ENCODE results near the gene MEI1.
A peak's percentile ranks its signal among the peaks of the same experiment; 100 is the strongest.
"Not testable (repeated sequence)": the region's sequence is repeated elsewhere in the genome, so short reads cannot be mapped to it uniquely, and the experiment has no call there.

Gene MEI1, protein sequence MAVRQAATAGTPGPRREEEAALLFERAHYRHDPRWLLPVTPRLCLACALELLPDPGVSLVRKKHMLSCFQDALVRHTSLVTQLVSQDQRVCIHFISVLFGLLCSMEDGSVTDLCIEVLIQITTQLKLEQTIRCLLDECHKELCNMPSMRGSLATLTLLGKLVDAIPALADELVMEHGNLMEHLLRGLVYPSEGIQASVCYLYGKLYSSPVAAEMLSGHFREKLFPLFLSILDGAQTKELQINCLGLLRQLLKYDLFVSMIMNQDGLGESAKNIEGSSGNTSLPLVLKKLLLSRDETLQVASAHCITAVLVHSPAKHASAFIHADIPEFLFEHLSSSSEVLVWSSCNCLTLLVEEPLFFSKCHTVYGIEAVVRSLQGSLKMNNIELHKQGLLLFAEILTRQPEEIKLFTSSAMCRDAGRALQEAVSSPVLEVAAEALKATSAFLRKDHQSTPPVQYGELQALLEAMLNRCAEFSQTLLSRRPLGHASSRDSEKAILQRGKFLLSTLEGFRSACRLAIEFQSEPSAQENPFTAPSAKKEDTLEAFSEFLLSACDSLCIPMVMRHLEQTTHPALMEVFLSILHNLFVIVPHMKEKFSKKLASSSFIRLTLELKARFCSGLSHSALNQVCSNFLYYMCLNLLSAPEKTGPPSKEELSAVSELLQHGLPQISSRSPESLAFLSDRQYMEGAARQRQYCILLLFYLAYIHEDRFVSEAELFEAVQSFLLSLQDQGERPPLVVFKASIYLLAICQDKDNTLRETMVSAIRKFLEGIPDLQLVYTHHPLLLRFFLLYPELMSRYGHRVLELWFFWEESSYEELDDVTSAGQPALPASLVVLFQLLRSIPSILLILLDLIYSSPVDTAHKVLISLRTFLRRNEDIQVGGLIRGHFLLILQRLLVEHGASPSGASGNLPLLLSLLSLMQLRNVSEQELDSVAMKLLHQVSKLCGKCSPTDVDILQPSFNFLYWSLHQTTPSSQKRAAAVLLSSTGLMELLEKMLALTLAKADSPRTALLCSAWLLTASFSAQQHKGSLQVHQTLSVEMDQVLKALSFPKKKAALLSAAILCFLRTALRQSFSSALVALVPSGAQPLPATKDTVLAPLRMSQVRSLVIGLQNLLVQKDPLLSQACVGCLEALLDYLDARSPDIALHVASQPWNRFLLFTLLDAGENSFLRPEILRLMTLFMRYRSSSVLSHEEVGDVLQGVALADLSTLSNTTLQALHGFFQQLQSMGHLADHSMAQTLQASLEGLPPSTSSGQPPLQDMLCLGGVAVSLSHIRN

DNA sequence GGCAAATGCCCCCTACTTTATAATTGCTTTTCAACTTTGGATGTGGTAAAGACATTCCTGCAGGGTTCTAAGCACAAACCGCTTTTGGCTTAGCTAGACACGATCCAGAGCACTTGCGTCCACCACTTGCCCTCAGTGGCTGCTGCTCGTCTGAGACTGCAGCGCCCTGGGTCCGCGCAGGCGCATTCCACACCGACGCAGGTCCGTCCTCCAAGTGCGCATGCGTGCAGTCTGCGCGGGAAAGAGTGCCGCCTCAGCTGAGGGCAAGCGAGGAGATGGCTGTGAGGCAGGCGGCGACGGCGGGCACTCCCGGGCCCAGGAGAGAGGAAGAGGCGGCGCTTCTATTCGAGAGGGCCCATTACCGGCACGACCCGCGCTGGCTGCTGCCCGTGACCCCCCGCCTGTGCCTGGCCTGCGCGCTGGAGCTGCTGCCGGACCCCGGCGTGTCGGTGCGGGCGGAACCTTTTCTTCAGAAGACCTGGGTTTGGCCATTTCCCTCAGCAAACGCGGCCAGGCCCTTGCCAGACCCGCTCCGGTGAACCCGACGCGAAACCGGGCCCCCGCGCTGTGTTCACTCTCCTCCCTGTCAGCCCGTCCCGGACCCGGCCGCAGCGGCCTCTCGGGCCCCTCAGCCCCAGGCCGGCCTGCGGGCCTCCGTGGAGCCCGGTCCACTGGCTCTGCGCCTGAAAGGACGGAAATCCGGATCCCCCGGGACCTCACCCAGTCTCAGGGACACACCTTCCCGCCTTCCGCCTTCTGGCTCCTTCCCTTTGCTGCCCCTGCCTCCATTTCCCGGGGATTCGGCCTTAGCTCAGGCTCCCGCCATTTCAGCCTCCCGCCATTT, at the start of gene MEI1:
Gene MEI1 (plus strand): TSS at position 240 of the 844 bp plus-strand sequence. CDS start 36 bp downstream, at position 276.
- peak; percentile 90 for DNase-seq

DNA sequence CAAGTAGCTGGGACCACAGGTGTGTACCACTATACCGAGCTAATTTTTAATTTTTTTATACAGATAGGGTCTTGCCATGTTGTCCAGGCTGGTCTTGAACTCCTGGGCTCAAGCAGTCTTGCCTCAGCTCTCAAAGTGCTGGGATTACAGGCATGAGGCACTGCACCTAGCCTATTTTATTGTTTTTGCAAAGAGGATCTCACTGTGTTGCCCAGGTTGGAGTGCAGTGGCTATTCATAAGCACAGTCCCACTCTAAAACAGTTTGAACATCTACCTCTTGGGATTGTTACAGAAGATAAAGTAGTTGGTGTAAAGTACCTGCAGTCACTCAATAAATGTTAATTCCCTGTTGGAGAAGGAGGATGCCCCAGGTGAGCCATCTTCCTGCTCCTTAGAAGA, 49.1 kb upstream of the MEI1 start:
- no peak for DNase-seq

DNA sequence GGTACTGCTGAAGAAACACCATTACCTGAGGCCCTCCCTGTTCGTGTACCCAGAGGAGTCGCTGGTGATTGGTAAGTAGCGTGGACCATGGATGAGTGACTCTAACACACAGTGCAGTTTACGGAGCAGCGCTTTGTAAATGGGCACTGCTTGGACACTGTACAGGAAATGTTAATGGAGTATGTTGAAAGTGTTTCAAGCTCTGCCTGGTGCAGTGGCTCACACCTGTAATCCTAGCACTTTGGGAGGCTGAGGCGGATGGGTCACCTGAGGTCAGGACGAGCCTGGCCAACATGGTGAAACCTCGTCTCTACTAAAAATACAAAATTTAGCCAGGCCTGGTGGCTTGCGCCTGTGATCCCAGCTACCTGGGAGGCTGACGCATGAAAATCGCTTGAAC, 48.5 kb upstream of the MEI1 start:
- no peak for DNase-seq

DNA sequence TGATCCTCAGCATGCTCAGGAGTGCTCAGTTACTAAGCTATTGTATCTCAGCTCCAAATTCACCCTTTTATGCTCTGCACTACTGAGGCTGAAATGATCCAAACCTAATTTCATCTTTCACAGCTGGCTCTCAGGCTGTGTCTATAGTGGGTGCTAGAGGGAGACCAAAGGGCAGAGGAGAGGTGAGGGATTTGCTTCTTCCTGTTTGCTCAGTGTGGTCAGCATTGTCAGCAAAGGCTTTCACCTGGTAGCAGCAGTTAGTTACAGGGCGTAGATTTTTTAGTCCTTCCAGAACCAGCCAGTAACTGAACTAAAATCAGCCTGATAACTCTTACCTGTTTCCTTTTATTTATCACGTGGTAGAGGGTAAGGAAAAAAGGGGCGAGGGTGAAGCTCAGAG, 45.0 kb upstream of the MEI1 start:
- no peak for DNase-seq

DNA sequence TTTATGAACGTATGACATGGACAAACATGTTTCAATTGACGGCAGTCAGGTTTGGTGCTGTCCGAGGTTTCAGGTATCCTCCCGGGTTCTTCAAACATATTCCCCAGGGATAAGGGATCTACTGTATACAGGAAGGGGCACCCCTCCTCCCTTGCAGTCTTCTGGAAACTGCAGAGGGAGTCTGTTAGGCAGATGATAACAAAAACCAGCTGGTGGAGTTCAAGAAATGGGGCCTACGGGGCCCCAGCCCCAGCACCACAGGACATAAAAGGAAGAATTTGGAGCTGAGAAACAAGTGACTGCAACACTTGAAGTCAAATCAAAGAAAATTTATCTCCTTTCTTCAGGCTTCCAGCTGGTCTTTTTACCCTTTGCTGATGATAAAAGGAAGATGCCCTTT, 42.7 kb upstream of the MEI1 start:
- DNase-seq, result no peak

DNA sequence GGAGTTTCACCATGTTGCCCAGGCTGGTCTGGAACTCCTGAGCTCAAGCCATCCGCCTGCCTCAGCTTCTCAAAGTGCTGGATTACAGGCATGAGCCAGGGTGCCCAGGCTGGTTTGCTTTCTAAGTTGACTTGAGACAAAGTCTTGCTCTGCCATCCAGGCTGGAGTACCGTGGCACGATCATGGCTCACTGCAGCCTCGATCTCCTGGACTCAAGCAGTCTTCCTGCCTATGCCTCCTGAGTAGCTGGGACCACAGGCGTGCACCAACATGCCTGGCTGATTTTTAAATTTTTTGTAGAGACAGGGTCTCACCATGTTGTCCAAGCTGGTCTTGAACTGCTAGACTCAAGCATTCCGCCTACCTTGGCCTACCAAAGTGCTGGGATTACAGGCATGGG, 41.6 kb upstream of the MEI1 start:
- no peak for DNase-seq

DNA sequence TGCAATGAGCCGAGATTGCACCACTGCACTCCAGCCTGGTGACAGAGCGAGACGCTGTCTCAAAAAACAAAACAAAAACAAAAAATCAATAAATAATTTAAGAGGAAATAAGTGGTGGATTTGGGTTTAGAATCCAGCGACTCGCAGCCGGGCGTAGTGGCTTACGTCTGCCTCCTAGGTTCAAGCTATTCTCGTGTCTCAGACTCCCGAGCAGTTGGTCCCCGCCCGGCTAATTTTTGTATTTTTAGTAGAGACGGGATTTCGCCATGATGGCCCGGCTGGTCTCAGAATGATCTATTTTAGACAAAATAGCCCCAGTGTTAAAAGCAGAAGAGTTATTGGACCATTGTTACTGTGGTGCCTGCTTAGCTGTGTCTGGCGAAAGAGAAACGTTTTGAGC, 40.4 kb upstream of the MEI1 start:
- no peak for DNase-seq

DNA sequence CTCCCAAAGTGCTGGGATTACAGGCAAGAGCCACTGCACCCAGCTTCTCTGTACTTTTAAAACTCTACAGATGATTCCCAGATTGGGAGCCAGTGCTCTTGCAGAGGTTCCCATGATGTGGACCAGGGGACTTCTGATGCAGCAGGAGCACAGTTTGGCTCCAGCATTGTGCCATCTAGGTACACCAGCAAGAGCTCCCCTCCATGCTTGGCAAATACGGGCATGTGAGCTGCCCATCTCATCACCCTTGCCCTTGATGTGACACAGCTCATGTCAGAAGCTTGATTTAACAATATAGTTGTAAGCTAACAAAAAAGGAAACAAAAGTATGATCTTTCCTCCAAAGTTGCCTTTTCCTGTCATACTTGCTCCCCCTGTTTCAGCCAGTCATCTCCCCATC, 39.4 kb upstream of the MEI1 start:
- DNase-seq, result no peak

DNA sequence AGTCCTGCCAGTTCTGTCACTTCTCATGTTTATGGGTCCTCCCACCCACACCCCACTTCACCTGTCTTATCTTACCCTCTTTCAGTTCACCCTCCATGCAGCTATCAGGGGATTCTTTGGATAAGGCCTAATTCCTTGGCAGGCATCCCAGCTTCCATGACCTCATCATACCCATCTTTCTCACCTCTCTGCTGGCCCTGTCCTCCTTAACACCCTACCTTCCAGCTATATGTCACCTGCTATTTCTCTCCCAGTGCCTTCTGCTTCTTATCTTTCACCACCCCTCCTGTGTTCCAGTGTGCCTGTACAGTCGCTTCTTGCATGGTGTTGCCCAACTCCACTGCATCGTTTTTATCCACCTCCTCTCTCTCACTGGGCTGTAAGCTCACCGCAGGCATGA, 38.9 kb upstream of the MEI1 start:
- DNase-seq, result no peak

DNA sequence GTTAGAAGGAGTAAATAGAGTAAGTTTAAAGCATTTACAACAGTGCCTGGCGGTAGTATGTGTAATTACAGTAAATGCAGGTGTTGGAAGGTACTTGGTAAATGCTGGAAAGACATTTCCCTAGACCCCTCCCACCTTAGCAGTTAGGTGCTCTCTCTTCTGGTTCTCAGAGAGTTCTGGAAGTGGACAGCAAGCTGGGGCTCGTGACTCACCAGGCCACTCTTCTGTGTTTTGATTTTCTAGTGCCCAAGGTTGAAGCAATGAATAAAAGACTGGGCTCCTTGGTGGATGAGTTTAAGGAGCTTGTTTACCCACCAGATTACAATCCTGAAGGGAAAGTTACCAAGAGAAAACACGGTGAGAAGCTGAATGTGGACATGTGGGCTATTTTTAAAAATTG, 38.2 kb upstream of the MEI1 start:
- no peak for DNase-seq

DNA sequence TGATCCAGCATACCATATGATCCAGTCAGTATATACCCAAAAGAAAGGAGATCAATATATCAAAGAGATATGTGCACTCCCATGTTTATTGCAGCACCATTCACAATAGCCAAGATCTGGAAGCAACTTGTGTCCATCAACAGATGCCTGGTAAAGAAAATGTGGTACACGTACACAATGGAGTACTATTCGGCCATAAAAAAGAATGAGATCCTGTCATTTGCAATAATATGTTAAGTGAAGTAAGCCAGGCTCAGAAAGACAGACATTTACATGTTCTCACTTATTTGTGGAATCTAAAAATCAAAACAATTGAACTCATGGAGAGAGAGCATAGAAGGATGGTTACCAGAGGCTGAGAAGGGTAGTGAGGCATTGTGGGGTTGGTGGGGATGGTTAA, 37.6 kb upstream of the MEI1 start:
- no peak for DNase-seq

DNA sequence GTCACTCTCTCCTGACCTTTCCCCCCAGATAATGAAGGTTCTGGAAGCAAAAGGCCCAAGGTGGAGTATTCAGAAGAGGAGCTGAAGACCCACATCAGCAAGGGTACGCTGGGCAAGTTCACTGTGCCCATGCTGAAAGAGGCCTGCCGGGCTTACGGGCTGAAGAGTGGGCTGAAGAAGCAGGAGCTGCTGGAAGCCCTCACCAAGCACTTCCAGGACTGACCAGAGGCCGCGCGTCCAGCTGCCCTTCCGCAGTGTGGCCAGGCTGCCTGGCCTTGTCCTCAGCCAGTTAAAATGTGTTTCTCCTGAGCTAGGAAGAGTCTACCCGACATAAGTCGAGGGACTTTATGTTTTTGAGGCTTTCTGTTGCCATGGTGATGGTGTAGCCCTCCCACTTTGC, 35.7 kb upstream of the MEI1 start:
- not testable (repeated sequence) for DNase-seq

DNA sequence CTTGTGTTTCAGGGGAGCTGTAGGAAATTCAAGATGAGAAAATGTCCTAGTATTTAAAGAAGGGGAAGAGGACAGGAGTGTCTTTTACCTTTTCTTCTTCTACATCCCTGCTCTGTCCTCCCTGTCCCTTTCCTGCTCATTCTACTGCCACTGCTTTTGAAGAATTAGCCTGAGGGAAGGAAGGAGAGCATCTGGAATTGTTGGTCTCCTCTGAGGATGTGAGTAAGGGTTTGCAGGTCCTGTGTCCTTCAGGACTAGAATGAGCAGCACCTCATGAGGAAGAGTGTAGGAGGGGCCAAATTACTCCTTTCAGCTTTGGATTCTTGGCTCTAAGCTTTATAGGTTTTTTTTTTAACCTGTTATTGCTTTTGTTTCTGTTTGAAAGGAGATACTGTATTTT, 34.8 kb upstream of the MEI1 start:
- DNase-seq, result no peak

DNA sequence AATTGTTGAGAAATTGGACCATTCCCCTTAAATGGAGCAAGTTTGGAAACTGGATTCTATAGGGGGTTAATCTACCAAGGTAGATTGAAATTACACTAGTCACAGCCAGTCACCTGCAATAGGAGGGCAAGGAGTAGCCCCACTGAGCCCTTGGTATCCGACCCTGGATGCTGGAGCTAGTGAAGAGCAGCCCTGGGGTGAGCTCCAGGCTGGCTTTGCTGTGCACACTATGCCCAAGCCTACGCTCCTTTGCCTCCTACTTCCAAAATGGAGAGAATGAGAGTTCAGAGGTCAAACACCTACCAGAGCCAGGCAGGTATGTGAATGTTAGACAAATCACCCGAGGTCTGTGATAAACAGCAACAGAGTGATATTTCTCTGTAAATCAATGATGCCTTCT, 34.4 kb upstream of the MEI1 start:
- no peak for DNase-seq

DNA sequence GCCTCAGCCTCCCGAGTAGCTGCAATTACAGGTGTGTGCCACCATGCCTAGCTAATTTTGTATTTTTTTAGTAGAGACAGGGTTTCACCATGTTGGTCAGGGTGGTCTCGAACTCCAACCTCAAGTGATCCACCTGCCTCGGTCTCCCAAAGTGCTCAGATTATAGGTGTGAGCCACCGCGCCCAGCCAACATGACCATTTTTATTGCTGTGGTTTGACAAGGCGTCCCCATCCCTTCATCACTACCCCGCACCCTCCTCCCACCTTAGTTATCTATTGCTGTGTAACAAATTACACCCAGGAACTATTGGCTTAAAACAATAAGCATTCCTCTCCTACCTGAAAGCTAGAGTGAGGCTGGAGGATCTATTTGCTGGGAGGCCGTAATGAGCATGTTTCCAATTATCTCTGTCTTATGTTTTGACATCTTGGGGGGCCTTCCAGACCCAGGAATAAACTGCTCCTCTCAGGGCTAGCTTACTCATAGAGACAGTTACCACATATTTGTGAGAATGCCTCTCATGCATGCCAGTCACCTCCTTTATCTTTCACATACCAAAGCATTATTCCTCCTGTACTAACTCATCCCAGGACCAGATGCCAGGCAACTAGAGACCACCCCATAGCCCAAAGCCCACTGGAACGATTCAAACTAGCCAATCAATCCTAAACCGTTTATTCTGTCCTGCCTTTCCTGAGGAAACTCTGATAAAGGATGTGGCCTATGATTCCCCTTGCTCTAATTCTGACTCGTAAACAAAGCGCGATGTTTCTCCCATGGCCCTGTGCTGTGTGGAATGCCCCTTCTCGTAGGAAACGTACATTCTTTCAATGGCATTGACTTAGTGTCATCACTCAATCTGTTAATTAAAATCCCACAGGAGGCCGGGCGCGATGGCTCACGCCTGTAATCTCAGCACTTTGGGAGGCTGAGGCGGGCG, 30.1 kb upstream of the MEI1 start:
- DNase-seq, result no peak

DNA sequence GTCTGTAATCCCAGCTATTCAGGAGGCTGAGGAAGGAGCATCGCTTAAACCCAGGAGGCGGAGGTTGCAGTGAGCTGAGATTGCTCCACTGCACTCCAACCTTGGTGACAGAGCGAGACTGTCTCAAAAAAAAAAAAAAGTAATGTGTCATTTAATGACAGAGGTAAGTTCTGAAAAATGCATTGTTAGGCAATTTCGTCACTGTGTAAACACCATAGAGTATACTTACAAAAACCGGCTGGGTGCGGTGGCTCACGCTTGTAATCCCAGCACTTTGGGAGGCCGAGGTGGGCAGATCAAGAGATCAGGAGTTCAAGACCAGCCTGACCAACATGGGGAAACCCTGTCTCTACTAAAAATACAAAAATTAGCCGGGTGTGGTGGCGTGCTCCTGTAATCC, 27.2 kb upstream of the MEI1 start:
- DNase-seq, result not testable (repeated sequence)

DNA sequence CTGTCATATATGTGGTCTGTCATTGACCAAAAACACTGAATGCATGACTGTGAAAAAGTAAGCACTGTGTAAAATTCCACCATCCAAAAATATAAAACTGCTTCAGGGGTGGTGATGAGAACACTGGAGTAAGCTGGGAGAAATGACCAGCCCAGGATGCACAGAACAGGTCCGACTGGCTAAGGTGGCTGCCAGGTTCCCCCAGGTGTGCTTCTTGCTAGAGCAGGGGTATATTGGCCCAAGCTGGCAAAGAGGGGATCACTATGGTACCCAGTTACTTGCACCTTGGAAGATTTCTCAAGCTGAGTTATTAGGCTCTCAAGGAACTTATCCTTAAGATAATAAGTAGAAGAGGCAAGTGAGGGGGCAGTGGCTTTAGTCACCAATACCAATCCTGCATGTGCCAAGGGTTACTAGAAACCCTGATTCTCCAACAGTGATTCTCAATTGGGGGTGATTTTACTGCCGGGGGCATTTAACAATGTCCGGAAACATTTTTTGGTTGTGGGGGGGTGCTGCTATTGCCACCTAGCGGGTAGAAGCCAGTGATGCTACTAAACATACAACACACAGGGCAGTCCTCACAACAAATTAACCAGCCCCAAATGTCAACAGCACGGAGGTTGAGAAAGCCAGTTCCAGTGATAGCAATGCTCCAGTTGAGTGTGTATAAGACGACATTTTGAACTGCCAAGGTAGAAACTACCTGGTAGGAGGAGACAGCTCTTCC, 26.4 kb upstream of the MEI1 start:
- DNase-seq, result no peak

DNA sequence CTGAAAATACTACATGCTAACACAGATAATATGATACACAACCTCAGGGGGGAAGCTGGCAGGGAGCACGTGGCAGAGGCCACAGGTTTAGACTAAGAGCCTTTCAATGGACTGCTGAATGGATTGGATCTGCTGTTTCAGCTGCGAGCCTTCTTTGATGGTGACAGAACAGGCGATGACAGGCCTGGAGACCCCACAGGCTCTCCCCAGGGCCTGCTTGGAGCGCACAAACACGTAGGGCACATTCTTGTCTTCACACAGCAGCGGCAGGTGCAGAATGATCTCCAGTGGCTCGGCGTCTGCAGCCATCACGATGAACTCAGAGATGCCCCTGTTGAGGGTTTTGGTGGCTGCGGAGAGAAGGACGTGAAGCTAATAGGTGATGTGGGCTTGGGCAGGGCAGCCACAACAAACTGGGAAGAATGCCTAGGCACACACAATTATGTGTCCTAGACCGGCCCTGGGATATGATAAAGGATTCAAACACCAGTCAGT, 24.4 kb upstream of the MEI1 start:
- no peak for DNase-seq

DNA sequence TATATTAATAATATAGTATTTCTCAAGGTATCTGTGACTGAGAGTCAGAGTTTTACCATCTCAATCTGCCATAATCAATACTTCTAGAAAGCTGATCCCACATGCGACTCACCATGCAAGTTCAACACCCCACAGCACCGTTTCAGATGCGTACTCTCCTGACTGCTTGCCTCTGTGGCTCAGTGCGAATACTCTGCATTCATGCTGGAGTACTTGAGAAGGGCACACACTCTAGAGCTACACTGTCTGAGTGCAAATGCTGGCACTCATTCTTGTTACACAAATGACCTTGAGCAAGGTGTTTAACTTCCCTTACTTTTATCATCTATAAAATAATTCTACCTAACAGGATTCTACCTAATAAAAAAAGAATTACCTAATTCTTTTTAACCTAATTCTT, 23.2 kb upstream of the MEI1 start:
- DNase-seq, result no peak

DNA sequence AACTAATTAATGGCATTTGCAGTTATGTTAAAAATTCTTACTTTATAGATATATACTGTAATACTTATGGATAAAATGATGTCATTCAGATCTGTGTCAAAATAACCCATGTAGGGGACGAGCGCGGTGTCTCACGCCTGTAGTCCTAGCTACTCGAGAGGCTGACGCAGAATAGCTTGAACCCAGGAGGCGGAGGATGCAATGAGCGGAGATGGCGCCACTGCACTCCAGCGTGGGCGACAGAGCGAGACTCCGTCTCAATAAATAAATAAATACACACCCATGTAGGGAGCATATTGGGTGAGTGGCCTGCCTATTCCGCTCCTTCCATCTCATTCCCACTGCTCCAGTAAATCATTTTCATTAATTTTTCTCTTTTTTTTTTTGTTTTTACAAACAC, 17.7 kb upstream of the MEI1 start:
- DNase-seq, result peak; percentile 37

Data from activated CD8-positive, alpha-beta memory T cell treated with anti-CD3 and anti-CD28 coated beads, Interleukin-2, amount 50 U/mL, for 4 hours (primary cell).